Adrenal gland (tissue), 5 donors: Measurements from ENCODE around the gene CCL27.

Experiments
- POLR2A ChIP-seq, 2 donors: fragments of 450-650 bp; IDR thresholded peaks; one replicate each; pipeline ENCODE4 v1.6.1; 2017; ENCODE audit warnings: antibody characterized with exemption in 2 of 2, mild to moderate bottlenecking in 2 of 2, moderate library complexity in 1 of 2
- TF ChIP-seq, protein P1 (sequence below), 6 experiments: fragments of 450-650 bp in 4 of 6; fragments of 200-600 bp in 2 of 6; sonication (generic) in 1 of 6; IDR thresholded peaks; 1 replicate in 5 of 6; 2 replicates in 1 of 6; pipeline versions ENCODE4 v1.5.1 to v1.8.0; 2016 to 2021; ENCODE audit warnings: antibody characterized with exemption in 6 of 6, mild to moderate bottlenecking in 2 of 6, moderate library complexity in 1 of 6
- donor health status: DM: no; HTN: no; CAD: no.

DNA sequence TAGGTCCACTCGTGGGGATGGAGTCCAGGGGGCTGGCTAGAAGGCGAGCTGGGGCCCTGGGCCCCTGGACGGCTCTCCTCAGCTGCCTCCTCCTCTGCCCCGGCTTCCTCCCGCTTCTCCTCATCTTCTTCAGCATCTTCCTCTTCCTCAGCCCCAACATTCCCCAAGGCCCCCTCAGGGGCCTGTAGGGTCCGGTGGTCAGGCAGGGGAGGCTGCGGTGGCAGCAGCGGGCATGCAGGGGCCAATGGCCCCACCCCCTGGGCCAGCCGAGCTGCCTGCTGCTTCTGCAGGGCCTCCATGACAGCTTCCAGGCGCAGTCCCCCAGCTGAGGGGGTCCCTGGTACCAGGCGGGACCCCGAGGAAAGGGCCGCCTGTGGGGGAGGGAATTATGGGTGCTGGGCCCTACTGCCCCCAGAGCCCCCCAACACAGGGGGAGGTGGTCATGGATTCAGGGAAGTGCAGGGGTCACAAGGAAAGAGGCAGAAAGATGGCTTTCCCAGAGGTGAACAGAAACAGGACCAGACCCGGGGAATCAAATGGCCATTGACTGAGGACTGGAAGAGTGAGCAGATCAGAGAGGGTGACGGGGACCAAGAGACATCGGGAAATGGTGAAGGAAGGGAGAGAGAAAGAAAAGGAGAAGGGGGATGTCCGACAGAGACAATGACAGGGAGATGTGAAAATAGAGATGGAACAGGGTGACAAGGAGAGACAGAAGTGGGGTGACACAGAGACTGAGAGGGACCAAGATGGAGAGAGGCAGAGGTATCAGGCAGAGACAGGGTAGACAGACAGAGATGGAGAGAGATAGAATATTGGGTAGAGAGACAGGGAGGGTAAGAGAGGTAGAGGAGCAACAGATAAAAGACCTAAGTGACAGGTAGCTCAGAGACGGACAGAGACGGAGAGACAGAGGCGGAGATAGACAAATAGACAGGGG, 34.5 kb downstream of the CCL27 start:
- TF ChIP-seq, protein P1, sequence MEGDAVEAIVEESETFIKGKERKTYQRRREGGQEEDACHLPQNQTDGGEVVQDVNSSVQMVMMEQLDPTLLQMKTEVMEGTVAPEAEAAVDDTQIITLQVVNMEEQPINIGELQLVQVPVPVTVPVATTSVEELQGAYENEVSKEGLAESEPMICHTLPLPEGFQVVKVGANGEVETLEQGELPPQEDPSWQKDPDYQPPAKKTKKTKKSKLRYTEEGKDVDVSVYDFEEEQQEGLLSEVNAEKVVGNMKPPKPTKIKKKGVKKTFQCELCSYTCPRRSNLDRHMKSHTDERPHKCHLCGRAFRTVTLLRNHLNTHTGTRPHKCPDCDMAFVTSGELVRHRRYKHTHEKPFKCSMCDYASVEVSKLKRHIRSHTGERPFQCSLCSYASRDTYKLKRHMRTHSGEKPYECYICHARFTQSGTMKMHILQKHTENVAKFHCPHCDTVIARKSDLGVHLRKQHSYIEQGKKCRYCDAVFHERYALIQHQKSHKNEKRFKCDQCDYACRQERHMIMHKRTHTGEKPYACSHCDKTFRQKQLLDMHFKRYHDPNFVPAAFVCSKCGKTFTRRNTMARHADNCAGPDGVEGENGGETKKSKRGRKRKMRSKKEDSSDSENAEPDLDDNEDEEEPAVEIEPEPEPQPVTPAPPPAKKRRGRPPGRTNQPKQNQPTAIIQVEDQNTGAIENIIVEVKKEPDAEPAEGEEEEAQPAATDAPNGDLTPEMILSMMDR (IDR thresholded peaks at IDR 0.05), result no peak
- TF ChIP-seq POLR2A (IDR thresholded peaks at IDR 0.05), result no peak
